Activated naive CD8-positive, alpha-beta T cell treated with anti-CD3 and anti-CD28 coated beads, Interleukin-2, amount 50 U/mL, for 24 hours (primary cell): Measurements from ENCODE around the gene XRCC1.
"Not testable (repeated sequence)": the region's sequence is repeated elsewhere in the genome, so short reads cannot be mapped to it uniquely, and the experiment has no call there.

Experiments used
- ATAC-seq: fragments of 150-1000 bp; cut with Tn5 transposase; one replicate; pipeline ENCODE4 v1.10.0; 2021
- DNase-seq: peaks from one replicate; pipeline ENCODE4 v3.0.0; 2021
- H3K27ac Mint-ChIP-seq: one replicate; pipeline ENCODE4 v1.8.0; 2021; ENCODE audit warnings: mild to moderate bottlenecking, mixed read lengths
- H3K27me3 Mint-ChIP-seq: one replicate; pipeline ENCODE4 v1.8.0; 2021; ENCODE audit warnings: mixed read lengths
- H3K36me3 Mint-ChIP-seq: one replicate; pipeline ENCODE4 v1.8.0; 2021; ENCODE audit warnings: low read depth, mixed read lengths
- H3K4me1 Mint-ChIP-seq: one replicate; pipeline ENCODE4 v1.8.0; 2021; ENCODE audit warnings: mixed read lengths
- H3K4me3 Mint-ChIP-seq: one replicate; pipeline ENCODE4 v1.8.0; 2021; ENCODE audit warnings: mild to moderate bottlenecking, moderate library complexity, mixed read lengths
- H3K9me3 Mint-ChIP-seq: one replicate; pipeline ENCODE4 v1.8.0; 2021; ENCODE audit warnings: mixed read lengths

Gene XRCC1

GRCh38 chr19:43594710-43595604 lies 19.6 kb upstream of the XRCC1 start:
- Mint-ChIP-seq H3K4me3 (peak overlapping the region; percentile 91), H3K9me3 (no peaks in the 10 kb centered on the region), H3K4me1 (peaks cover 43% of the 10 kb centered on the region)

GRCh38 chr19:43594081-43594697 lies 18.9 kb upstream of the XRCC1 start:
- peaks cover 47% of the 10 kb centered on the region for H3K4me1 Mint-ChIP-seq
- H3K4me3 Mint-ChIP-seq: peak overlapping the region; percentile 91
- no peak for DNase-seq
- peak overlapping the region; percentile 31 for H3K27ac Mint-ChIP-seq
- no peak for ATAC-seq
- no peaks in the 10 kb centered on the region for H3K9me3 Mint-ChIP-seq
- peaks cover 38% of the 10 kb centered on the region for H3K36me3 Mint-ChIP-seq
- H3K27me3 Mint-ChIP-seq: peaks cover 2% of the 10 kb centered on the region

More at GRCh38 chr19:43594710-43595604, 19.6 kb upstream of the XRCC1 start:
- peaks cover 36% of the 10 kb centered on the region for H3K36me3 Mint-ChIP-seq
- ATAC-seq (peak; percentile 55), DNase-seq (peak; percentile 73)
- peak overlapping the region; percentile 99 for H3K27ac Mint-ChIP-seq
- H3K27me3 Mint-ChIP-seq: peaks cover 2% of the 10 kb centered on the region

DNA sequence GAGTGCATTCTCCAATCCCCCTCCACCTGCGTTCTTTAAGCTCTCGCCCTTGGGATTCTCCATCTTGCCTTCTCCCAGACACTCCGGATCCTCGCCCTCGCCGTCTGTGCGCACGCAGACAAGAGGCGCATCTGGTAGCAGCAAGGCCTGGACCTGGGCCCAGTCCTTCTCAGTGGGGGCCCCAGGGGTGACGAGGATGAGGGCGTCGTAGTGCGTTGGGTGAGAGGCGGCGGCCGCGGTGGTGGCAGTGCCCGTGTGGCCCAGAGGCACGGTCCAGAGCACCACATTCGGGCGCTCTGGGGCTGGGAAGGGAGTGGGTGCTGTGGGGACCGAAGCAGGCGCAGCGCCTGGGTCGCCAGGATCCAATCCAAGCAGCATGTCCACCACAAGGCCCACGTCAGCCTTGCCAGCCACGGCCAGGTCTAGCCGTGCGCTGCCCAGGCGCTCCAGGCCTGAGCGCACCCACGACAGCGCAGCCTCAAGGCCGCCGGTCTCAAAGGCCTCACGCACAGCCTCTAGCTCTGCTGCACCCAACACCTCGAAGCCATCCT lies 17.5 kb upstream of the XRCC1 start:
- DNase-seq (no peak), ATAC-seq (no peak)
- H3K36me3 Mint-ChIP-seq: peaks cover 37% of the 10 kb centered on the region
- peaks cover 2% of the 10 kb centered on the region for H3K27me3 Mint-ChIP-seq
- no peaks in the 10 kb centered on the region for H3K9me3 Mint-ChIP-seq
- no peak overlapping the region for H3K4me3 Mint-ChIP-seq
- peaks cover 40% of the 10 kb centered on the region for H3K4me1 Mint-ChIP-seq
- H3K27ac Mint-ChIP-seq: no peak overlapping the region

DNA sequence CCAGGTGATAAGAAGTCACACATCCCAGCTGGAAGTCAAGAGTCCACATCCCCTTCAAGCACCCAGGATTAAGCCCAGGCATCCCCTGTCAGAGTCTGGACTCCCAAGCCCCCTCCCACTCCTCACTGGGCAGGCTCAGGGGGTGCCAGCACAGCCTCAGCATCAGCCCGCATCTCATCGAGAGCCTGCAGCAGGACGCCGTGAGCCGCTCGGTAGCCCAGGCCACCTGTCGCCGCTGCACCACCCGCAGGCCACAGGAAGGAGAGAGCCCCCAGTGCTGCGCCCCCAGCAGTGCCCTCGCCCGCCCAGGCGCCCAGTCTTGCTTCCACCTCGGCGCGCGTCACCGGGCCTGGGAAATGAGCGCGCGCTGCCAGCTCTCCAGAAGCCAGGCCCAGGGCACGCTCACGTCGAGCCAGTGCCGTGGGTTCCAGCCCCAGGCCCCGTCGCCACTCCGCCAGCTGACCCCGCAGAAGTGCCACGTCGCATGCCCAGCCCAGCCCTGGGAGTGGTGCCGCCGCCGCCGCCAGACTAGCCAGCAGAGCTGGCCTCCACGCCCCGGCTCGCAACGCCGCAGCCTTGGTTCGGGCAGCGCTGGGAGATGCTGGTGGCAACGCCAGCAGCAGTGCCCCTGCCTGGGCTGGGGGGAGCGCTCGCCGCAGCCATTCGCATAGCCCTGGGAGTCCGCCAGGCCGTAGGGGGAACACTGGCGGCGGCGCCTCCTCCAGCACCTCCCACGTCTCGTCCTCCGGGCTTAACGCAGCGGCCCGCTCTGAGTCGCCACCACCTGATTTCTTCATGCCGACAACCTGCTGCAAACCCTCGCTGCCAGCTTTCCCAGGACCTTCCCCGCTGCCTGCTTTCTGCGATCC lies 16.8 kb upstream of the XRCC1 start:
- Mint-ChIP-seq H3K4me3 (no peak overlapping the region), H3K36me3 (peaks cover 31% of the 10 kb centered on the region), H3K4me1 (peaks cover 33% of the 10 kb centered on the region), H3K27ac (no peak overlapping the region), H3K9me3 (no peaks in the 10 kb centered on the region), H3K27me3 (peaks cover 2% of the 10 kb centered on the region)
- no peak for ATAC-seq
- DNase-seq: no peak

GRCh38 chr19:43589678-43590077 lies 14.4 kb upstream of the XRCC1 start:
- DNase-seq (no peak), ATAC-seq (no peak)
- peaks cover 34% of the 10 kb centered on the region for H3K36me3 Mint-ChIP-seq
- no peak overlapping the region for H3K27ac Mint-ChIP-seq
- H3K27me3 Mint-ChIP-seq: no peaks in the 10 kb centered on the region
- peaks cover 28% of the 10 kb centered on the region for H3K4me1 Mint-ChIP-seq
- no peaks in the 10 kb centered on the region for H3K9me3 Mint-ChIP-seq
- H3K4me3 Mint-ChIP-seq: no peak overlapping the region

- Mint-ChIP-seq H3K9me3 (no peaks in the 10 kb centered on the region), H3K27ac (no peak overlapping the region), H3K27me3 (no peaks in the 10 kb centered on the region), H3K4me3 (no peak overlapping the region), H3K4me1 (peaks cover 32% of the 10 kb centered on the region), H3K36me3 (peaks cover 34% of the 10 kb centered on the region)
- DNase-seq (no peak), ATAC-seq (no peak)
These were observed 13.9 kb upstream of the XRCC1 start for GRCh38 chr19:43589277-43589676.

DNA sequence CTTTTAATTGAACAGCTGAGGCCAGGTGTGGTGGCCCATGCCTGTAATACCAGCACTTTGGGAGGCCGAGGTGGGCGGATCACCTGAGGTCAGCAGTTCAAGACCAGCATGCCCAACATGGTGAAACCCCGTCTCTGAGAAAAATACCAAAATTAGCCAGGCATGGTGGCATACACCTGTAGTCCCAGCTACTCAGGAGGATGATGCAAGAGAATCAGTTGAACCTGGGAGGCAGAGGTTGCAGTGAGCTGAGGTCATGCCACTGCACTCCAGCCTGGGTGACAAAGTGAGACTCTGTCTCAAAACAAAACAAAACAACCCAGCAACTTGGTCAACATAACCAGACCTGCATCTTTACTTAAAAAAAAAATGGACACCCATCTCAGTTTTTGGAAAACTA lies 11.7 kb upstream of the XRCC1 start:
- Mint-ChIP-seq H3K4me1 (peaks cover 27% of the 10 kb centered on the region), H3K36me3 (peaks cover 22% of the 10 kb centered on the region)
- ATAC-seq, H3K4me3 Mint-ChIP-seq, H3K9me3 Mint-ChIP-seq, H3K27me3 Mint-ChIP-seq, H3K27ac Mint-ChIP-seq, DNase-seq: not testable (repeated sequence)

GRCh38 chr19:43586346-43586745 lies 11.0 kb upstream of the XRCC1 start:
- ATAC-seq (no peak), DNase-seq (no peak)
- Mint-ChIP-seq H3K9me3 (no peaks in the 10 kb centered on the region), H3K27ac (no peak overlapping the region), H3K4me3 (no peak overlapping the region), H3K36me3 (peaks cover 22% of the 10 kb centered on the region), H3K27me3 (no peaks in the 10 kb centered on the region), H3K4me1 (peaks cover 32% of the 10 kb centered on the region)

- H3K27ac Mint-ChIP-seq: peak overlapping the region; percentile 53
- no peaks in the 10 kb centered on the region for H3K9me3 Mint-ChIP-seq
- H3K4me1 Mint-ChIP-seq: peaks cover 28% of the 10 kb centered on the region
- no peaks in the 10 kb centered on the region for H3K27me3 Mint-ChIP-seq
- no peak for ATAC-seq
- no peak for DNase-seq
- no peak overlapping the region for H3K4me3 Mint-ChIP-seq
- H3K36me3 Mint-ChIP-seq: peaks cover 11% of the 10 kb centered on the region
These were observed 9.2 kb upstream of the XRCC1 start for GRCh38 chr19:43584484-43584883.

- Mint-ChIP-seq H3K4me1 (peaks cover 40% of the 10 kb centered on the region), H3K36me3 (peaks cover 7% of the 10 kb centered on the region), H3K27ac (no peak overlapping the region), H3K9me3 (no peaks in the 10 kb centered on the region), H3K27me3 (peaks cover 2% of the 10 kb centered on the region), H3K4me3 (no peak overlapping the region)
- ATAC-seq: no peak
- no peak for DNase-seq
These were observed 7.2 kb upstream of the XRCC1 start for GRCh38 chr19:43582495-43582894.

DNA sequence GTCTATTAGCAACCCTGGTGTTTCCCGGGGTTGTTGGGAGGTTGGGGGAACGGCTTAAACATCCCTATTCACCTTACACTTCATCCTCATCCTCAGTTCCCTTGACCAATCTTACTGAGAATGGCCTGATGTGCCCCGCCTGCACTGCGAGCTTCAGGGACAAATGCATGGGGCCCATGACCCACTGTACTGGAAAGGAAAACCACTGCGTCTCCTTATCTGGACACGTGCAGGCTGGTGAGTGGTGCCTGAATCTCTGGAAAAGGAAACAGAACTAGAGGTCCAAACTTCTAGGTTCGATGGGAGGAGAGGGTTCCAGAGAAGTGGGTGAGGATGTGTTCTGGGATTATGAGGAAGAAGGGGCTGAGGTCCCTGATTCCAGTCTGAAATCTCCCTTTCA lies 6.1 kb upstream of the XRCC1 start:
- Mint-ChIP-seq H3K9me3 (no peaks in the 10 kb centered on the region), H3K4me3 (peak overlapping the region; percentile 82), H3K27ac (peak overlapping the region; percentile 78), H3K27me3 (peaks cover 2% of the 10 kb centered on the region), H3K36me3 (peaks cover 7% of the 10 kb centered on the region), H3K4me1 (peaks cover 40% of the 10 kb centered on the region)
- ATAC-seq (no peak), DNase-seq (no peak)

GRCh38 chr19:43578787-43579186 lies 3.5 kb upstream of the XRCC1 start:
- peak overlapping the region; percentile 86 for H3K27ac Mint-ChIP-seq

DNA sequence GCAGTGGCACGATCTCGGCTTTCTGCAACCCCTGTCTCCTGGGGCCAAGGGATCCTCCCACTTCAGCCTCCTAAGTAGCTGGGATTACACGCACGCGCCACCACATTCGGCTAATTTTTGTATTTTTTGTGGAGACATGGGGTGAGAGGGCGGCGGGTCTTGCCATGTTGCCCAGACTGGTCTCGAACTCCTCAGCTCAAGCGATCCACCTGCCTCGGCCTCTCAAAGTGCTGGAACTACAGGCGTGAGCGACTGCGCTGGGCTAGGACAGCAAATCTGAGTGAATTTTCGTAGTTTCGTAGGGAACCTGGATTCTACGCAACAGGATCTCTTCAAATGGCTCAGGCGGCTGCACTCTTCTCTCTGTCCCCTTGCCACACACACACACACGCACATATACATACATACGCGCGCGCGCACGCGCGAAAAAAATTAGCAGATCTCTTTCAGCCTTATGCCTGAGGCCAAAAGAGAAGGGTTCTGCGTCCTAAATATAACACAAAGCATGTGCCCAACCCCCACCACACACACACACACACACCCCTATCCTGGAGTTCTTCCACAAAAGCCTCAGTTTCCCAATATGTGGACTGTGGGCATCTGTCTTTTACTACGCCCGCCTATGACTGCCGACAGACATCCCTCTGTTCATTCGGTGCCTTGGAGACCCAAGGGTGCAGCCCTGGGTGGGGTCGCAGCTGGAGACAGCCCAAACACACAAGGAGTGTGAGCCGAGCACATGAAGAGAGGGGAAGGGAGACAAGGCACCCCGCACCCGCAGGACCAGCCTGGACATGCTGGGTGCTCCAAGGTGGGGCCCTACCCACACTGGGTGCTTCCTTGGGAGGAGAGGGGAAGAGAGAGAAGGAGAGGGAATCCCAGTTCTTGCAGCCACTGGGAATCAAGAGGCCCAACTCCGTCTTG lies 890 bp upstream of the XRCC1 start:
- Mint-ChIP-seq H3K27me3 (peaks cover 2% of the 10 kb centered on the region), H3K27ac (peak overlapping the region; percentile 91), H3K9me3 (no peaks in the 10 kb centered on the region), H3K36me3 (no peaks in the 10 kb centered on the region), H3K4me1 (peaks cover 43% of the 10 kb centered on the region), H3K4me3 (peak overlapping the region; percentile 96)
- ATAC-seq: no peak
- no peak for DNase-seq

More at GRCh38 chr19:43578787-43579186, 3.5 kb upstream of the XRCC1 start:
- H3K9me3 Mint-ChIP-seq: no peaks in the 10 kb centered on the region
- DNase-seq (no peak), ATAC-seq (no peak)
- no peaks in the 10 kb centered on the region for H3K36me3 Mint-ChIP-seq
- H3K27me3 Mint-ChIP-seq: peaks cover 2% of the 10 kb centered on the region
- H3K4me1 Mint-ChIP-seq: peaks cover 40% of the 10 kb centered on the region
- H3K4me3 Mint-ChIP-seq: peak overlapping the region; percentile 82
